MM.1S (cell line): ENCODE results near the gene FBLN7.

ENCODE experiments used
- EZH2 ChIP-seq: fragments of 300-600 bp; sonication (generic); optimal IDR thresholded peaks from 2 replicates; pipeline ENCODE3; 2017; ENCODE audit warnings: low read depth, mild to moderate bottlenecking, antibody characterized with exemption, low read length, mixed read lengths
- TF ChIP-seq, protein P1 (sequence below): fragments of 300-600 bp; sonication (generic); IDR thresholded peaks from 2 replicates; pipeline ENCODE4 v1.5.1; 2016; ENCODE audit warnings: antibody characterized with exemption, low read length, mixed read lengths

DNA sequence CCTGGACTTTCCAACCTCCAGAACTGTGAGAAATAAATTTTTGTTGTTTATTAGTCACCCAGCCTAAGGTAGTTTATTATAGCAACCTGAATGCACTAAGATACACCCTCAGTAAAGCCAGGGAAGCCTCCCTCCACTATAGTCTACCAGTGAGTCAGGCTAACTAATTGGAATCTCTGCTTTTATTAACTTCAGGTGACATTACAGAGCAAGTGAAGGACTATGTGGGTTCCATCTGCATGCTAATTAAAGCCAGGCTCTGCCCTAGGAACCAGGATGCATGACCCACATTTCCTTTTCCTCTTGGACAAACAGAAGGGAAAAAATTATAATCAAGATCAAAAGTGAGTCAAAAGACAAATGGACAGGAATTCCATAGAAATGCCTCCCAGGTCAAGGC lies 60.6 kb downstream of the FBLN7 start:
- TF ChIP-seq, protein P1, sequence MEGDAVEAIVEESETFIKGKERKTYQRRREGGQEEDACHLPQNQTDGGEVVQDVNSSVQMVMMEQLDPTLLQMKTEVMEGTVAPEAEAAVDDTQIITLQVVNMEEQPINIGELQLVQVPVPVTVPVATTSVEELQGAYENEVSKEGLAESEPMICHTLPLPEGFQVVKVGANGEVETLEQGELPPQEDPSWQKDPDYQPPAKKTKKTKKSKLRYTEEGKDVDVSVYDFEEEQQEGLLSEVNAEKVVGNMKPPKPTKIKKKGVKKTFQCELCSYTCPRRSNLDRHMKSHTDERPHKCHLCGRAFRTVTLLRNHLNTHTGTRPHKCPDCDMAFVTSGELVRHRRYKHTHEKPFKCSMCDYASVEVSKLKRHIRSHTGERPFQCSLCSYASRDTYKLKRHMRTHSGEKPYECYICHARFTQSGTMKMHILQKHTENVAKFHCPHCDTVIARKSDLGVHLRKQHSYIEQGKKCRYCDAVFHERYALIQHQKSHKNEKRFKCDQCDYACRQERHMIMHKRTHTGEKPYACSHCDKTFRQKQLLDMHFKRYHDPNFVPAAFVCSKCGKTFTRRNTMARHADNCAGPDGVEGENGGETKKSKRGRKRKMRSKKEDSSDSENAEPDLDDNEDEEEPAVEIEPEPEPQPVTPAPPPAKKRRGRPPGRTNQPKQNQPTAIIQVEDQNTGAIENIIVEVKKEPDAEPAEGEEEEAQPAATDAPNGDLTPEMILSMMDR = no peak
- no peak for TF ChIP-seq EZH2
